ENCODE data around the gene RPTOR.

RPTOR gene

GRCh38 chr17:80539022-80539641 is 5.5 kb upstream of the RPTOR start:
- TF ChIP-seq GATA1 (IDR thresholded peaks at IDR 0.05; ENCODE audit: low read depth, low read length) = no peak
- TF ChIP-seq POLR2A (IDR thresholded peaks at IDR 0.05; ENCODE audit: low read length) = no peak
- DNase-seq = no peak

- peak in 1 of 2 experiments; percentile 68 for DNase-seq
- TF ChIP-seq GATA1 (IDR thresholded peaks at IDR 0.05; ENCODE audit: low read depth, low read length) = no peak
- TF ChIP-seq POLR2A (IDR thresholded peaks at IDR 0.05; ENCODE audit: low read length) = no peak
Observed at GRCh38 chr17:80545499-80545826, 825 bp downstream of the RPTOR start.

GRCh38 chr17:80546267-80546666 is 1.6 kb downstream of the RPTOR start:
- no peak for DNase-seq
- TF ChIP-seq GATA1 (IDR thresholded peaks at IDR 0.05; ENCODE audit: low read depth, low read length) (no peak), POLR2A (IDR thresholded peaks at IDR 0.05; ENCODE audit: low read length) (no peak)

GRCh38 chr17:80552523-80552922 is 7.9 kb downstream of the RPTOR start:
- TF ChIP-seq GATA1 (IDR thresholded peaks at IDR 0.05; ENCODE audit: low read depth, low read length) (no peak), POLR2A (IDR thresholded peaks at IDR 0.05; ENCODE audit: low read length) (no peak)
- no peak for DNase-seq

- TF ChIP-seq POLR2A (IDR thresholded peaks at IDR 0.05; ENCODE audit: low read length) (no peak), GATA1 (IDR thresholded peaks at IDR 0.05; ENCODE audit: low read depth, low read length) (no peak)
Observed at GRCh38 chr17:80555266-80555665, 10.6 kb downstream of the RPTOR start.

GRCh38 chr17:80558046-80558445 is 13.4 kb downstream of the RPTOR start:
- DNase-seq = no peak
- TF ChIP-seq GATA1 (IDR thresholded peaks at IDR 0.05; ENCODE audit: low read depth, low read length) (no peak), POLR2A (IDR thresholded peaks at IDR 0.05; ENCODE audit: low read length) (no peak)

More at GRCh38 chr17:80555266-80555665, 10.6 kb downstream of the RPTOR start:
- no peak for DNase-seq

GRCh38 chr17:80559825-80560251 is 15.2 kb downstream of the RPTOR start:
- DNase-seq = no peak

GRCh38 chr17:80561541-80562114 is 17.0 kb downstream of the RPTOR start:
- TF ChIP-seq GATA1 (IDR thresholded peaks at IDR 0.05; ENCODE audit: low read depth, low read length) (no peak), POLR2A (IDR thresholded peaks at IDR 0.05; ENCODE audit: low read length) (no peak)
- DNase-seq = no peak

More at GRCh38 chr17:80559825-80560251, 15.2 kb downstream of the RPTOR start:
- no peak for TF ChIP-seq GATA1 (IDR thresholded peaks at IDR 0.05; ENCODE audit: low read depth, low read length)
- TF ChIP-seq POLR2A (IDR thresholded peaks at IDR 0.05; ENCODE audit: low read length) = no peak

- no peak for TF ChIP-seq POLR2A (IDR thresholded peaks at IDR 0.05; ENCODE audit: low read length)
- no peak for DNase-seq
Observed at GRCh38 chr17:80564545-80564944, 19.9 kb downstream of the RPTOR start.

- TF ChIP-seq POLR2A (IDR thresholded peaks at IDR 0.05; ENCODE audit: low read length) (no peak), GATA1 (IDR thresholded peaks at IDR 0.05; ENCODE audit: low read depth, low read length) (no peak)
- DNase-seq = no peak
Observed at GRCh38 chr17:80565343-80566053, 20.9 kb downstream of the RPTOR start.

- no peak for DNase-seq
- TF ChIP-seq POLR2A (IDR thresholded peaks at IDR 0.05; ENCODE audit: low read length) = no peak
- TF ChIP-seq GATA1 (IDR thresholded peaks at IDR 0.05; ENCODE audit: low read depth, low read length) = no peak
Observed at GRCh38 chr17:80566054-80566400, 21.4 kb downstream of the RPTOR start.

- TF ChIP-seq GATA1 (IDR thresholded peaks at IDR 0.05; ENCODE audit: low read depth, low read length) (no peak), POLR2A (IDR thresholded peaks at IDR 0.05; ENCODE audit: low read length) (no peak)
- DNase-seq = no peak
Observed at GRCh38 chr17:80568246-80568645, 23.6 kb downstream of the RPTOR start.

- no peak for TF ChIP-seq POLR2A (IDR thresholded peaks at IDR 0.05; ENCODE audit: low read length)
- TF ChIP-seq GATA1 (IDR thresholded peaks at IDR 0.05; ENCODE audit: low read depth, low read length) = no peak
- DNase-seq = no peak
Observed at GRCh38 chr17:80569924-80570323, 25.3 kb downstream of the RPTOR start.

GRCh38 chr17:80573701-80574100 is 29.1 kb downstream of the RPTOR start:
- DNase-seq = no peak
- TF ChIP-seq GATA1 (IDR thresholded peaks at IDR 0.05; ENCODE audit: low read depth, low read length) (no peak), POLR2A (IDR thresholded peaks at IDR 0.05; ENCODE audit: low read length) (no peak)

GRCh38 chr17:80574496-80574895 is 29.9 kb downstream of the RPTOR start:
- no peak for DNase-seq
- TF ChIP-seq POLR2A (IDR thresholded peaks at IDR 0.05; ENCODE audit: low read length) = no peak
- TF ChIP-seq GATA1 (IDR thresholded peaks at IDR 0.05; ENCODE audit: low read depth, low read length) = no peak

Data from erythroblast (primary cell).